GM12891 (cell line): ENCODE results near the gene MAP7D3.

Experiments used
- DNase-seq: peaks from one replicate; pipeline ENCODE4 v3.0.0; 2011; ENCODE audit warnings: low spot score; ENCODE audit not compliant: insufficient read length
- FAIRE-seq: peaks from 2 replicates; lab custom pipeline; 2011; peaks lifted over from hg19 to GRCh38; lab: Jason Lieb, UNC
- PAX5 ChIP-seq: IDR thresholded peaks from 2 replicates; pipeline ENCODE4 v1.6.1; 2011; ENCODE audit warnings: low read length, moderate library complexity, mild to moderate bottlenecking; ENCODE audit not compliant: insufficient read depth, severe bottlenecking
- POLR2A ChIP-seq: IDR thresholded peaks from 2 replicates; pipeline ENCODE4 v1.6.1; 2011; ENCODE audit warnings: low read depth, low read length, control low read depth
- POLR2AphosphoS5 ChIP-seq: IDR thresholded peaks from 2 replicates; pipeline ENCODE4 v1.6.1; 2011; ENCODE audit warnings: low read depth, low read length, control low read depth
- POU2F2 ChIP-seq: IDR thresholded peaks from 2 replicates; pipeline ENCODE4 v1.6.1; 2011; ENCODE audit warnings: low read depth, mild to moderate bottlenecking, control low read depth, low read length, moderate library complexity
- SPI1 ChIP-seq: IDR thresholded peaks from 2 replicates; pipeline ENCODE4 v1.6.1; 2011; ENCODE audit warnings: low read depth, low read length, control low read depth
- TAF1 ChIP-seq: IDR thresholded peaks from 2 replicates; pipeline ENCODE4 v1.6.1; 2011; ENCODE audit warnings: low read depth, low read length, control low read depth

Gene MAP7D3

DNA sequence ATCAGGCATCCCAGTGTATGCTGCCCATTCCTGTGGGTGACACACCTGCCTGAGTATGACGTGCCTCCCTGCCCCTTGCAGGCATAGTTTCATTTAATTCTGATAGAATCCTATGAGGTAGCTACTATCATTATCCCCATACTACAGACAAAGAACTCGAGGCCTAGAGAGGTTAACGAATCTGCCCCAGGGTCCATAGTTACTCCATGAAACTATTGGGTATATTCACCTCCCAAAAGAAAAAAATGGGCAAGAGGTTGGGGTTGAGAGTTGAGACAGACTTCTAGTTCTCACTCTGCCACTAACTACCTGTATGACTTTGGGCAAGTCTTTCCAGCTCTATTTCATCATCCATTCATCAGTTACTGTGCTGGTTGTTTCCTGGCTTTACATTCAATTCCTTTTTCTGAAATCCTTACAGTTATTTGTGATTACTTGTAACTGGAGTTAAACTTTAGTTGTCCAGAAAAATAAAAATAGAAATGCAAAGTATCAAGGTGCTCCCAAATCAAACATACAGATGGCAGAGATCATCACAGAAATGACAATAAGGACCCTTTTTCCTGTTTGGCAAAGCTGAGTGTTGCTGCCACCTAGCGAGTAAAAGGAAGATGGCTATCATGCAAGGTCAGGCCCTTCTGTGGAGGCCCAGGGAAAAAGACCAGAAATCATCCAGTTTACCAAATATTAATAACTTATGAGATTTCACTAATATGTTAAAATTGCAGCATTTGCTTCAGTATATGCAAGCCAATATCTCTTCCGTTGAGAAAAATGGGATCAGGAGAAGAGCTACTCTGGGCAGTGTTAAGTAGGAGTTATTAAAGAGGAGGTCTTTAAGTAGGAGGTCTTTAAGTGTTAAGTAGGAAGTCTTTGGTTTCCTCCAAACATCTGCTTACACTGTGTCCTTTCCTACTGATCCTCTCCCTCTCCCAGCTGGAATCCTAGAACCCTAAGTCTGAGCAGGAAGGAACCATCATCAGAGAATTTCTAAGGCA, 17.1 kb upstream of the MAP7D3 start:
- FAIRE-seq (no peak), DNase-seq (no peak)

GRCh38 chrX:136266828-136267227, 15.6 kb upstream of the MAP7D3 start:
- TF ChIP-seq PAX5 (no peak), POU2F2 (no peak), TAF1 (no peak), POLR2A (no peak), POLR2AphosphoS5 (no peak), SPI1 (no peak)
- FAIRE-seq: no peak
- no peak for DNase-seq

More for the DNA sequence above, 17.1 kb upstream of the MAP7D3 start:
- TF ChIP-seq PAX5 (no peak), POLR2AphosphoS5 (no peak), POU2F2 (no peak), TAF1 (no peak), POLR2A (no peak), SPI1 (no peak)

DNA sequence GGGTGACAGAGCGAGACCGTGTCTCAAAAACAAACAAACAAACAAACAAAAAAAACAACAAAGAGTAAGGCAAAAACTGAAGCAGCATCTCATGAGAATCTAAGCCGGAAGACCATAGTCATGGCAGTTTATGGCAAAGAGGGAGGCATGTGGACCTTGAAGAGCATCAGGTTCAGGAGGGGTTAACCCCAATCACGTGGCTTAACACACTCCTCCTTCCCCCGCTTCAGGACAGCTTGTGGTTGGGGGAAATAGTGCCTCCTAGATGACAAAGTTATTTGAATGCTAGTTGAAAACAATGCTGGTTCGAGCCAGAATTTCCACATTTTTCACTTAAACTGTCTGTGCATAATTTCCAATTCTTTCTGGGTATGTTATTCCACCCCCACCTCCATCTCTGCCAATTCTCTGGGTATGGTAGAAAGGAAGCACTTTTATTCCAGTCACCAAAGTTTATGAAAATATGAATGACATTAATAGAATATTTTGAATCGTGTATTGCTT, 11.7 kb upstream of the MAP7D3 start:
- DNase-seq (no peak), FAIRE-seq (peak; percentile 28)
- TF ChIP-seq POLR2A (no peak), POLR2AphosphoS5 (no peak), SPI1 (no peak), TAF1 (no peak), PAX5 (no peak), POU2F2 (no peak)

- FAIRE-seq (no peak), DNase-seq (no peak)
- no peak for TF ChIP-seq SPI1
- TF ChIP-seq POLR2AphosphoS5: no peak
- TF ChIP-seq TAF1: no peak
- no peak for TF ChIP-seq POLR2A
- TF ChIP-seq POU2F2: no peak
- no peak for TF ChIP-seq PAX5
Measured at GRCh38 chrX:136262243-136262642, 11.0 kb upstream of the MAP7D3 start.

DNA sequence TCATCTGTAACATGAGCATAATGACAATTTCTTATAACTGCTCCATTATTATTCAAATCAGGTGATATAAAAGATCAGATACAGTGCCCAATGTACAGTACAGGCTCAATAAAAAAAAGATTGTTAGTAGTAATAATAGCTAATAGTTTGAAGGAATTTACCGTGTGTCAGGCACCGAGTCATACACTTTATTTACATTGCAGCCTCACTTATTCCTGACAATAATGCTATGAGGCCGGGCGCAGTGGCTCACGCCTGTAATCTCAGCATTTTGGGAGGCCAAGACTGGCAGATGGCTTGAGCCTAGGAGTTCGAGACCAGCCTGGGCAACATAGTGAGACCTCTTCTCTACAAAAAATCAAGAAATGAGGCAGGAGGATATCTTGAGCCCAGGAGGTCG, 10.1 kb upstream of the MAP7D3 start:
- FAIRE-seq (no peak), DNase-seq (no peak)
- TF ChIP-seq POLR2A: no peak
- no peak for TF ChIP-seq POU2F2
- no peak for TF ChIP-seq TAF1
- TF ChIP-seq SPI1: no peak
- TF ChIP-seq PAX5: no peak
- no peak for TF ChIP-seq POLR2AphosphoS5

GRCh38 chrX:136260776-136261175, 9.6 kb upstream of the MAP7D3 start:
- FAIRE-seq (no peak), DNase-seq (no peak)
- TF ChIP-seq POU2F2: no peak
- no peak for TF ChIP-seq POLR2AphosphoS5
- TF ChIP-seq SPI1: no peak
- no peak for TF ChIP-seq POLR2A
- no peak for TF ChIP-seq PAX5
- no peak for TF ChIP-seq TAF1

DNA sequence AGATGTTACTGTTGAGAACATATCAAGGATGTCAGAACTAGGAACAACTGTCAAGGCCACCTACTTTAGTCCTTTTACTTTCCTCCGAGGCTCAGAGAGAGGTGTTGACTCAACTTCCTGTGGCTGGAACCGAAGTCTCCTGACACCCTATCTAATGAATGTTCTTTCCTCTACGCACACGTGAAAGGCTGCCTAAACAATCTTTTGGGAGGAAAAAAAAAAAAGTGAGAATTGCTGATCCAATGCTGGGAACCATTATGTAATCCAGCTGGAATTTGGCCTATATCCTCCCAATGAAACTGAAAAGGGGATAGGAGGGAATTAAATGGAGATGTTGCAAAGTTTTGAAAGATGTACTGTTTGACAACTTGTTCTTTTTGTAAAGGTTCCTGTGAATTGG, 8.3 kb upstream of the MAP7D3 start:
- FAIRE-seq (peak; percentile 31), DNase-seq (no peak)
- TF ChIP-seq PAX5: no peak
- TF ChIP-seq POLR2A: no peak
- TF ChIP-seq POU2F2: no peak
- TF ChIP-seq TAF1: no peak
- no peak for TF ChIP-seq POLR2AphosphoS5
- no peak for TF ChIP-seq SPI1

- no peak for FAIRE-seq
- TF ChIP-seq POU2F2: no peak
- no peak for DNase-seq
Measured at GRCh38 chrX:136258951-136259350, 7.8 kb upstream of the MAP7D3 start.

GRCh38 chrX:136256026-136256425, 4.8 kb upstream of the MAP7D3 start:
- DNase-seq (no peak), FAIRE-seq (no peak)
- TF ChIP-seq SPI1 (no peak), POLR2A (no peak), POU2F2 (no peak), POLR2AphosphoS5 (no peak), PAX5 (no peak), TAF1 (no peak)
